Frontal cortex (tissue), 4 donors: ENCODE results near the gene PLVAP. TPM values are rescaled to one million over a fixed set of nuclear protein-coding genes. Genes with fewer than 3 reads are reported as not detected.
"Not testable (repeated sequence)": the region's sequence is repeated elsewhere in the genome, so short reads cannot be mapped to it uniquely, and the experiment has no call there.

Experiments used
- DNase-seq, 2 donors: peaks; one replicate each; pipeline ENCODE4 v3.0.0; 2012; ENCODE audit warnings: low spot score in 2 of 2
- FAIRE-seq: peaks from 2 replicates; lab custom pipeline; 2012; peaks lifted over from hg19 to GRCh38; lab: Jason Lieb, UNC
- total RNA-seq: library from RNA; depleted of rRNA; stranded (reverse); fragments of >200 nt; gene quantifications from one replicate; pipeline ENCODE4 v1.2.3, GENCODE V29; 2014
- donor health status: control.
- donor health status: control.
- donor health status: control.

PLVAP gene
- total RNA-seq, 1 donor from 2014 or later = under 0.01 TPM

DNA sequence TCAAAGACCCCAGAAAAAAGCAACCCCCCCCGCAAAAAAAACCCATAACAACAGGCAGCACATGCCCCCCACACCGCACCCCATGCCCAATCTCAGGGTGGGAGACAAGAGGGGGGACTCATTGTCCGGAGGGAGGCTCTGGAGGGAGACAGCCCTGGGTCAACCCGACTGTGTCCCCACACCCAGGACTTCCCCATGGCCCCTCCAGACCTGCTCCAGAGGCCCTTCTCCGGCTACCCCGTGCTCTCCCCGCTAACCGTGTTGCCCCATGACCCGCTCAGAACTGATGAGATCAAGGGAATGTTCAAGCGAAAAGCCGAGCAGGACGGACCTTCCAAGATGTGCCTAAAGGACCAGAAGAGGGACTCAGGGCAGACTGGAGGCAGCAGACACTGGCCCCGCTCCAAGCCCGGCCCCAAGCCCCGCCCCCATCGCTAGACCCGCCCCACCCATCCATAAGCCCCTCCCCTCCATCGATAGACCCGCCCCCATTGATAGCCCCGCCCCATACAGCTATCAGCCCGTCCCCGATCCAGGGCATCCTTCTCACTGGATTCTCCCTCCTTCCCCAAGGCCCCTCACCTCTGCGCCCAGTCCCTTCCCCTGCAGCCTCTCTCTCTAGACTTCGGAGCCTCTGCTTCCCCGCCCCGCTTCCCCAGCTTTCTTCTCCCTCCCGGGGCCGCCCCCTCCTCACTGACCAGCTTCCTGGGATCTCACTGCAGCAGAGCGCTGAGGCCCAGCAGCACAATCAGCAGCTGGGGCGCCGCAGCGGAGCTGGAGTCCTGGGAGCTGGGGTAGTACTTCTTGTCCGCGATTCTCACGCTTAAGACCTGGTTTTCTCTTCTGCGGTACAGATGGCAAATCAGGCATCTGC is 26.1 kb upstream of the PLVAP start:
- no peak for FAIRE-seq

GRCh38 chr19:17401628-17402027 is 24.5 kb upstream of the PLVAP start:
- FAIRE-seq = no peak
- no peak for DNase-seq

More for the DNA sequence above, 26.1 kb upstream of the PLVAP start:
- DNase-seq = peak in 1 of 2 donors; percentile 80

DNA sequence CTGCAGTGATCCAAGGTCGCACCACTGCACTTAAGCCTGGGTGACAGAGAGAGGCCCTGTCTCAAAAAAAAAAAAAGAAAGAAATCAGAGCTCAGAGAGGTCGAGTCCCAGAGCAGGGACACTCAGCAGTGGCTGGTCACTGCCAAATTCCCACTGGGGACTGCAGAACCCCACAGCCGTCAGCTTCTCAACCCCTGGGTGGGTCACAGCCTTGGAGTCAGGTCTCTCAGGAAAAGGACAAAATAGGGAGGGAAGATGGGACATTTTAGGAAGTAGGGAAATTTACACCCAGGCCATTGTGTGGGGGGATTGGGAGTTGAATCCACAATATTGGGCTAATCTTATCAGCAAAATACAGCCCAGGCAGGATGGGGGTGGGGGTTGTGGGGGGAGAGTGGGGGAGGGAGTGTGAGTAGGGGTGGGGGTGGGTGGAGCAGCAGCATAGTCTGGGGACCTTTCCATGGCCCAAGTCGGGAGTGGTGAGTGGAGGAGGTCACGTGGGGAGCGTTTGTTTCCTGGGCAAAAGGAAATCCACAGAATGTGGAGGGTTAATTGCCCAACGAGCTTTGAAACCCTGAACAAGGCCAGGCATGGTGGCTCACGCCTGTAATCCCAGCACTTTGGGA is 21.9 kb upstream of the PLVAP start:
- no peak for FAIRE-seq
- no peak for DNase-seq

DNA sequence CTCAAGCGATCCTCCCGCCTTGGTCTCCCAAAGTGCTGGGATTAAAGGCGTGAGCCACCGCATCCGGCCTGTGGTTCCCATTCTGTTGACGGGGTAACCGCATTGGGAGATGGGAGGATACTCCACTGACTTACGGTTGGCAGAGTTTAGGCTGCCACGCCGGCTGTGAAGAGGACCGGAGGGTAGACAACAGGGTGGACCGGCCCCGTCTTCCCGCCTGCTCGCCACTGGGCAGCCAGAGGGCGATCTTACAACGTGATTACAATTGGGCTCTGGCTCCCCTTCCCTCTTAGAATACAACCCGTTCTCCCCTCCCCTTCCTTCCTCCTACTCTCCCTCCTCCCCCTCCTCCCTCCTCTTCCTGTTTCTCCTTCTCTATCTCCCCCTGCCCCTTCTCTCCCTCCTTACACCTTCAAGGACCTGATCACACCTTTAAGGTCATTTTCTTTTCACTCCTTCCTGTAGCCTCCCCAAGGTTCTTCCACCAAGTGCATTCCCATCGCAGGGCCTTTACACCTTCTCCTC is 17.8 kb upstream of the PLVAP start:
- no peak for DNase-seq
- no peak for FAIRE-seq

GRCh38 chr19:17393914-17394313 is 16.8 kb upstream of the PLVAP start, which contains the start of gene CCDC194:
CCDC194 (minus strand) TSS chr19:17394196; CDS start chr19:17394158, 38 bp downstream.
- FAIRE-seq (no peak), DNase-seq (no peak)

DNA sequence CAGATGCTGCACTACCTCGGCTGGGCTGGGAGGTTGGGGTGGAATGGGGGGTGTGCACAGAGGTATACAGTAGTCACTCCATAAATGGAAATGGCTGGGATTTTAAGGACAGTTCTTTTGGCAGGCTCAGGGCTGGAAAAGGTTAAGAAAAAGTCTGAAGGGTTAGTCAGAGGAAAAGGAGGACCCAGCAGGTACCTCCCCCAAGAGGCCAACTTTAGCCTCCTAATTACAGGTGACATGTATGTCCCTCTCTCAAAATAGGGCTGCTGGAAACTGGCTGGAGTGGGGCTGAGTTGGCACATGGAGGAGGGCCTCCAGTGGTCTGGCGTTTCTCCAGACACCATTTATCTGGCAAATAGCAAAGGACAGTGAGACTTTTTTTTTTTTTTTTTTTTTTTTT is 15.9 kb upstream of the PLVAP start:
- no peak for DNase-seq
- no peak for FAIRE-seq

DNA sequence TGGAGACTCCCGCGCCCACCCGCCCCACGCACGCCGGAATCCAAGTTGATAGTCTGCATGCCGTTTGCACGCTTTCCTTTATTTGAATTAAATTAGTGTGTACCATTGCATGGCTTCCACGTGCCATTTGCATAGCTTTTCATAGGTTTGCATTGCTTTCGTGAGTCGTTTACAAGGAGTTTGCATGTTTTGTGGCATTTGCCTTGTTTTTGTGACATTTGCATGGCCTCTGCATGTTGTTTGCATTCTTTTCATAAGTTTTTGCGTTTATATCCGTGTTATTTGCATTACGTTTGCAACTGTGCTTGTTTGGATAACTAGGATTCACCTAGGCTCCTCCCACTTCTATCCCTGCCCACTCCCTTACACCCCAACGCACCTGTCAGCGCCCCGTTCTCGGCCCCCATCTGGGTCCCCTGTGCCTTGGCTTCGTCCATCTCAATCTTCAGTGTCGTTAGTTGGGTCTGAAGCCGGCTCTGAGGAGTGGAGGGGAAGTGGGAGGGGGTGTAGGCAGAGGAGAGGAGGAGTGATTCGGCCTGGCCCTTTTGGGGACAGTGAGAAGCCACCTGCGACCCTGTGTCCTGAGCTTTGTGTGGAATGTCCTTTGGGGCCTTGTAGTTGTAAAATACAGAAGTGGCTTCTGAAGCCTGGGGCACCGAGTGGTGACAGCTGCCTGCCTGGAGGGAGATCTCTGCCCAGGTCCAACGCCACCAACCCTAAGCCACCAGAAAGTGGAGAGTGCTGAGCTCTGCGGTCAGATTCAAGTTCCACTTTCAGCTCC is 14.4 kb upstream of the PLVAP start:
- no peak for FAIRE-seq
- peak in 1 of 2 donors; percentile 48 for DNase-seq

DNA sequence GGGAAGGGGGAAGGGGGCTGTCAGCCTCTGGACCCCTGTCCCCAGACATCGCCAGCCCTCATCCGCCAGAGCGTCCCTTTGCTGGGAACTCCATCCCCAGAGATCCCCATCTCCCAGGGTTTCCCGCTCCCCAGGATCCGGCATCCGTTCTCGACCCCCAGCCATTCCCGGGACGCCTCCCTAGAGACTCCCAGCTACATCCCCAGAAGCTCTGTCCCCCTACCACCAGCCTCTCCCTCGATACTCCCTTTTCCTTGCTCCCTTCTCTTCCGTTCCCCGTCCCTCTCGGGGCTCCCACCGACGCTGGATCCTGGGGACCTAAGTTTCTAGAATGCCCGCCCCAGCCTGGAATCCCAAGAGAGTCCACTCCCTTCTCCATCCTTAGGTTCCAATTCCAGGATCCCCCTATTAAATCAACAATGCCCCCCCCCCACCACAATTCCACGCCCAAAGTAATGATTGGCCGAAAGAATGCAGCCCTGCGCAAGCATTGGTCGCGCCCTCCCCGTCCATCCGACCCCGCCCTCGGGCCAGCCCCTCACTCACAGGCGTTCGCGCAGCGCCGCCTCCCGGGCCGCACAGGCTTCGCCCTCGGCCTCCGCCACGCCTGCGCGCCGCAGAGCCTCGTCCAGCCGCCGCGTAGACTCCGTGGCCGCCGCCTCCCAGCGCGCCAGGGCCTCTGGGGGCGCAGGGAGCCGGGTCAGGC is 13.7 kb upstream of the PLVAP start:
- FAIRE-seq (no peak), DNase-seq (peak; percentile 96 to 98)

- FAIRE-seq (no peak), DNase-seq (no peak)
Observed at GRCh38 chr19:17389957-17390664, 13.0 kb upstream of the PLVAP start.

DNA sequence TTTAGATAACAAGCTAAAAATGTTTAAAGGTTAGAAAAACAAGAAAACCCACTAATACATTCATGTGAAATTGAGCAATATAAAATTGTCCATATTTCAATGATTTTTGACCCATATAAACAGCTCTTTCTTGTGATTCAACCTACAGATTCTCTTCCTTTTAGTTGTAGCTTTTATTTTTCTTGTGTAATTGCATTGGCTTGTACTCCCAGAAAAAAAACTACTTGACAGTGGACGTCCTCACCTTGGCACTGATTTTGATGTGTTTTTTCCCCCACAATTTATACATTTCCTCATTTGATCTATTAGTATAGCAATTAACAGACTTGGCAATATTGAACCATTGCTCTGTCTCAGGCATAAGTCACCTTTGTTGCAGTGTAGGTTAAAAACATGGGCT is 12.1 kb upstream of the PLVAP start:
- no peak for DNase-seq
- FAIRE-seq = no peak

GRCh38 chr19:17385878-17386611 is 8.9 kb upstream of the PLVAP start:
- FAIRE-seq (no peak), DNase-seq (peak; percentile 50 to 75)

- DNase-seq (no peak), FAIRE-seq (no peak)
Observed at GRCh38 chr19:17380426-17381138, 3.4 kb upstream of the PLVAP start.

- DNase-seq = no peak
- FAIRE-seq = no peak
Observed at GRCh38 chr19:17379221-17379631, 2.1 kb upstream of the PLVAP start.

GRCh38 chr19:17378271-17378670 is 1.1 kb upstream of the PLVAP start:
- no peak for DNase-seq
- FAIRE-seq = no peak

DNA sequence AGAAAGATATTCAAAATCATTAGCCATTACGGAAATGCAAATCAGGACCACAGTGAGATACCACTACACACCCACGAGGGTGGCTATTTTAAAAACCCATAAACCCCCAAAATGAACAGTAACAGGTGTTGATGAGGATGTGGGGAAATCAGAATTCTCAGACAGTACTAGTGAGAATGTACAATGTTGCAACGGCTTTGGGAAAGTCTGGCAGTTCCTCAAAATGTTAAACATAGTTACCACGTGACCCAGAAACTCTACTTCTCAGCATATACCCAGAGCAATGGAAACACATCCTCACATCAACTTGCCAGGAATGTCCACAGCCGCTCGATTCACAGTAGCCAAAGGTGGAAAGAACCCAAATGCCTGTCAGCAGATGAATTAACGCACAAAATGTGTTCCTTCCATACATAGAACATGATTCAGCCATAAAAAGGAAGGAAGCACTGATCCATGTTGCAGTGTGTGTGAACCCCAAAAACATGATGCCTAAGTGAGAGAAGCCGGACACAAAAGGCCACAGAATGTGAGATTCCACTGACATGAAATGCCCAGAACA is 7.0 kb downstream of the PLVAP start:
- DNase-seq (no peak), FAIRE-seq (no peak)

DNA sequence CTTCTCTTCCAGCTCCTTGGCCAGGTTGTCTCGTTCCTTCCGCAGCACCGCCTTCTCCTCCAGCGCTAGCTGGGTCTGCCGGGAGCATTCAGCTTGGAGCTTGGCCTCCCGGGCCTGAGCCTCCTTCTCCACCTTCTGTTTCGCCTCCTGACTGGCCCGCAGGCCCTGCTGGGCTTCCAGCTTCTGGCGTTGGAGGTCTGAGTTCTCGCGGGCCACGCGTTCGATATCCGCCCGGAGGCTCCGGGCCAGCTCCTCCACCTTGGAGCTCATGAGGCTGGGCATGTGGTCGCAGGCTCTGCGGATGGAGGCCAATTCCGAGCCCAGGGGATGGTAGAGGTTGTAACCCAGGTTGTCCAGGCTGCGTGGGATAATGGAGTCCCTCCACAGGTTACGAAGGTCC is 11.8 kb downstream of the PLVAP start:
- DNase-seq (no peak), FAIRE-seq (no peak)

DNA sequence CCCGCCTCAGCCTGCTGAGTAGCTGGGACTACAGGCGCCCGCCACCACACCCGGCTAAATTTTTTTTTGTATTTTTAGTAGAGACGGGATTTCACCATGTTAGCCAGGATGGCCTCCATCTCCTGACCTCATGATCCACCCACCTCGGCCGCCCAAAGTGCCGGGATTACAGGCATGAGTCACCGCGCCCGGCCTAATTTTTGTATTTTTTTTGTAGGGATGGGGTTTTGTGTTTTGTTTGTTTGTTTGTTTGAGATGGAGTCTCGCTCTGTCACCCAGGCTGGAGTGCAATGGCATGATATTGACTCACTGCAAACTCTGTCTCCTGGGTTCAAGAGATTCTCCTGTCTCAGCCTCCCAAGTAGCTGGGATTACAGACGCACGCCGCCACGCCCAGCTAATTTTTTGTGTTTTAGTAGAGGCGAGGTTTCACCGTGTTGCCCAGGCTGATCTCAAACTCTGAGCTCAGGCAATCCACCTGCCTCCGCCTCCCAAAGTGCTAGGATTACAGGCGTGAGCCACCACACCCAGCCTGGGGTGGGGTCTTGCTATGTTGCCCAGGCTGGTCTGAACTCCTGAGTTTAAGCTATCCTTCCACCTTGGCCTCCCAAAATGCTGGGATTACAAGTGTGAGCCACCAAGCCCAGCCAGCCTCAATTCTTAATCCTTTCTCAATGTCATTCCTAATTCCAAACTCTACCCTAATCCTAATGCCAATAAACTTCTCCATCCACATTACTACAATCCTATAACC is 13.1 kb downstream of the PLVAP start:
- not testable (repeated sequence) for DNase-seq, FAIRE-seq
